RWPE2 (cell line): ENCODE data around the gene GPR17.

ENCODE experiments used
- ATAC-seq: fragments of 200-7000 bp; cut with Tn5 transposase; 3 replicates; pipeline ENCODE4 v1.9.1; 2021; ENCODE audit warnings: low read depth
- DNase-seq: peaks from one replicate; pipeline ENCODE4 v3.0.0-alpha.2; 2020; ENCODE audit warnings: low spot score
- H3K27ac ChIP-seq: fragments of 450-650 bp; 2 replicates; pipeline ENCODE4 v1.5.1; 2017; ENCODE audit warnings: mild to moderate bottlenecking; ENCODE audit not compliant: poor library complexity, severe bottlenecking
- H3K27me3 ChIP-seq: fragments of 250-450 bp; sonication (Bioruptor Pico); 2 replicates; pipeline ENCODE4 v1.5.1; 2021; ENCODE audit warnings: mild to moderate bottlenecking, moderate library complexity; ENCODE audit not compliant: insufficient read depth, poor library complexity, severe bottlenecking
- H3K36me3 ChIP-seq: fragments of 250-450 bp; sonication (Bioruptor Pico); 2 replicates; pipeline ENCODE4 v1.5.1; 2020; ENCODE audit warnings: low read depth, mild to moderate bottlenecking, moderate library complexity
- H3K4me1 ChIP-seq: fragments of 250-450 bp; sonication (Bioruptor Pico); 2 replicates; pipeline ENCODE4 v1.5.1; 2021; ENCODE audit warnings: mild to moderate bottlenecking, moderate library complexity; ENCODE audit not compliant: insufficient read depth, poor library complexity, severe bottlenecking
- H3K4me3 ChIP-seq: fragments of 250-450 bp; sonication (Bioruptor Pico); 2 replicates; pipeline ENCODE4 v1.5.1; 2021; ENCODE audit warnings: mild to moderate bottlenecking, moderate library complexity; ENCODE audit not compliant: severe bottlenecking
- H3K9me3 ChIP-seq: fragments of 250-450 bp; sonication (Bioruptor Pico); 2 replicates; pipeline ENCODE4 v1.5.1; 2021; ENCODE audit warnings: mild to moderate bottlenecking, moderate library complexity; ENCODE audit not compliant: severe bottlenecking
- CTCF ChIP-seq: fragments of 450-650 bp; IDR thresholded peaks from one replicate; pipeline ENCODE4 v1.5.1; 2017; ENCODE audit warnings: mild to moderate bottlenecking, moderate library complexity; ENCODE audit not compliant: poor library complexity, severe bottlenecking

The GPR17 gene

GRCh38 chr2:127653421-127654083 lies 7.6 kb downstream of the GPR17 start:
- no peak overlapping the region for H3K27ac ChIP-seq
- H3K36me3 ChIP-seq = no peaks in the 10 kb centered on the region
- DNase-seq (no peak), ATAC-seq (no peak)
- H3K4me3 ChIP-seq = no peak overlapping the region
- TF ChIP-seq CTCF = no peak
- no peaks in the 10 kb centered on the region for H3K4me1 ChIP-seq
- H3K27me3 ChIP-seq = no peaks in the 10 kb centered on the region
- no peaks in the 10 kb centered on the region for H3K9me3 ChIP-seq

- Histone ChIP-seq H3K9me3 (no peaks in the 10 kb centered on the region), H3K27ac (no peak overlapping the region), H3K4me1 (no peaks in the 10 kb centered on the region), H3K27me3 (no peaks in the 10 kb centered on the region), H3K4me3 (no peak overlapping the region), H3K36me3 (no peaks in the 10 kb centered on the region)
- TF ChIP-seq CTCF = no peak
- DNase-seq (no peak), ATAC-seq (no peak)
Measured at GRCh38 chr2:127654084-127654837, 8.3 kb downstream of the GPR17 start.

- no peak for ATAC-seq
- no peak for DNase-seq
- Histone ChIP-seq H3K4me1 (no peaks in the 10 kb centered on the region), H3K27me3 (no peaks in the 10 kb centered on the region), H3K4me3 (no peak overlapping the region), H3K36me3 (no peaks in the 10 kb centered on the region), H3K9me3 (no peaks in the 10 kb centered on the region), H3K27ac (no peak overlapping the region)
- TF ChIP-seq CTCF = no peak
Measured at GRCh38 chr2:127654838-127655175, 8.9 kb downstream of the GPR17 start.

GRCh38 chr2:127655209-127656073 lies 9.5 kb downstream of the GPR17 start:
- no peaks in the 10 kb centered on the region for H3K27me3 ChIP-seq
- DNase-seq (no peak), ATAC-seq (no peak)
- no peak for TF ChIP-seq CTCF
- no peaks in the 10 kb centered on the region for H3K9me3 ChIP-seq
- H3K27ac ChIP-seq = no peak overlapping the region
- no peak overlapping the region for H3K4me3 ChIP-seq
- H3K4me1 ChIP-seq = no peaks in the 10 kb centered on the region
- H3K36me3 ChIP-seq = no peaks in the 10 kb centered on the region
